Measurements from ENCODE around the gene KRTAP10-7.

DNA sequence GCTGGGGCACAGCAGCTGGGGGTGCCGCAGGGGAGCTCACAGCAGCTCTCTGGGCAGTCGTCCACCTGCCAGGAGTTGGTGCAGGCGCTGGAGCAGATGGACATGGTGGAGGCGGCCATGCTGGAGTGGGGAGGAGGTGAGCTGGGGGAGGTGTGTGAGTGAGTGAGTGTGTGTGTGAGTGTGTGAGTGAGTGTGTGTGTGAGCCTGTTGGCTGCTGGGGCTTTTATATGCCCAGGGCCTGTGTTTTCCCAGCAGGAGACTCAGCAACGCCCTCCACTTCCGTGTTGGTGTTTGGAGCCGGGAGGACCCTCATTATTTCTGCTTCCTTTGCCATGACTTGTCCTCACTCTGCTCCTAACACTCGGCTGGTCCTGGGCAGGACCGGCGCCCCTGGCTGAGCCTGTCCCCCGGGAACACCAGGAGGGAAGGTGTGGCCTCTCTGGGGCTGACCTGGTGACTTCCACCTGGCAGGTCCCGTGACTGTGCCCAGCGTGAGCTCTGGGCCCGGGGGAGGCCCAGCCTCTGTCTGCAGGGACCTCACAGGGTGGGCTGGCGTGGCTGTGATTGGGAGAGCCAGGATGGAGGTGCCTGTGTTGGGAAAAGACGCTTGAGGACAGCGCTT lies 48.9 kb upstream of the KRTAP10-7 start, which contains the start of gene KRTAP10-2:
- TF ChIP-seq, protein P1, sequence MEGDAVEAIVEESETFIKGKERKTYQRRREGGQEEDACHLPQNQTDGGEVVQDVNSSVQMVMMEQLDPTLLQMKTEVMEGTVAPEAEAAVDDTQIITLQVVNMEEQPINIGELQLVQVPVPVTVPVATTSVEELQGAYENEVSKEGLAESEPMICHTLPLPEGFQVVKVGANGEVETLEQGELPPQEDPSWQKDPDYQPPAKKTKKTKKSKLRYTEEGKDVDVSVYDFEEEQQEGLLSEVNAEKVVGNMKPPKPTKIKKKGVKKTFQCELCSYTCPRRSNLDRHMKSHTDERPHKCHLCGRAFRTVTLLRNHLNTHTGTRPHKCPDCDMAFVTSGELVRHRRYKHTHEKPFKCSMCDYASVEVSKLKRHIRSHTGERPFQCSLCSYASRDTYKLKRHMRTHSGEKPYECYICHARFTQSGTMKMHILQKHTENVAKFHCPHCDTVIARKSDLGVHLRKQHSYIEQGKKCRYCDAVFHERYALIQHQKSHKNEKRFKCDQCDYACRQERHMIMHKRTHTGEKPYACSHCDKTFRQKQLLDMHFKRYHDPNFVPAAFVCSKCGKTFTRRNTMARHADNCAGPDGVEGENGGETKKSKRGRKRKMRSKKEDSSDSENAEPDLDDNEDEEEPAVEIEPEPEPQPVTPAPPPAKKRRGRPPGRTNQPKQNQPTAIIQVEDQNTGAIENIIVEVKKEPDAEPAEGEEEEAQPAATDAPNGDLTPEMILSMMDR (conservative IDR thresholded peaks at IDR 0.05; ENCODE audit: low read length), result no peak
- TF ChIP-seq EZH2phosphoT487 (IDR thresholded peaks at IDR 0.05; ENCODE audit: borderline replicate concordance, low read depth, low read length), result no peak
